AG04450 (cell line): Measurements from ENCODE around the gene MYLK2. TPM values are rescaled to one million over a fixed set of nuclear protein-coding genes. Genes with fewer than 3 reads are reported as not detected.

Experiments
- CTCF ChIA-PET: fragments of 300-600, 350-600 bp; formaldehyde crosslinking; extraction: SDS; loops from one replicate; lab custom pipeline; 2022; ENCODE audit warnings: antibody characterized with exemption, inconsistent platforms; lab: Charles Lee
- POLR2A ChIA-PET: fragments of 350-600 bp; formaldehyde crosslinking; extraction: SDS; loops from one replicate; lab custom pipeline; 2021; ENCODE audit warnings: antibody characterized with exemption, inconsistent platforms; lab: Yijun Ruan, JAX
- DNase-seq: peaks from one replicate; pipeline ENCODE4 v3.0.0-alpha.2; 2011; ENCODE audit warnings: low read depth, low spot score
- H3K27ac ChIP-seq: one replicate; pipeline ENCODE4 v1.5.1; 2012; ENCODE audit warnings: low read depth, low read length, control low read depth
- H3K27me3 ChIP-seq: one replicate; pipeline ENCODE4 v1.6.0; 2012; ENCODE audit warnings: low read length; ENCODE audit not compliant: control insufficient read depth, insufficient read depth
- H3K4me3 ChIP-seq: 2 replicates; pipeline ENCODE4 v1.5.1; 2011; ENCODE audit warnings: mild to moderate bottlenecking, low read depth, low read length, control low read depth
- H3K9me3 ChIP-seq: 2 replicates; pipeline ENCODE4 v1.5.1; 2012; ENCODE audit warnings: low read length; ENCODE audit not compliant: control insufficient read depth, insufficient read depth
- polyA plus RNA-seq: library from polyadenylated mRNA; depleted of rRNA; stranded (reverse); fragments of >200 nt; gene quantifications from 2 replicates; pipeline ENCODE4 v1.2.3, GENCODE V29; 2011
- TF ChIP-seq, protein P1 (sequence below): IDR thresholded peaks from 2 replicates; pipeline ENCODE4 v1.5.1; 2011; ENCODE audit warnings: low read depth, low read length, control low read depth, inconsistent platforms

Gene MYLK2
- polyA plus RNA-seq, 1 experiment, result not detected

DNA sequence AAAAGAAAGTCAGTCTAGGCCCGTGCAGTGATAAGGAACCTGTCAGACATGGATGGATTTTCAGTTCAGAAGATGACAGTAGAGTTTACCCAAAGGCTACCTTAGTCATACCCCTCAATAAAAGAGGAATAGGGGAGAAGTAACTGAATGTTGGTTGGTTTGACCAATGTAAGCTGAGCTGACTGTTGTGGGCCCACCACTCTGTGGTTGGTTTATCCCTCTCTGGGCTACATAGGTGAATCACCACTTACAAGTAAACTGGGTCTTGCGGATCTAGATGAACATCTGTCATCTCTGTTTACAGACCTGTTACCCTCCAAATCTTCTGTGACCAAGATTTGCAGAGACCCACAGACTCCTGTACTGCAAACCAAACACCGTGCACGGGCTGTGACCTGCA lies 37.2 kb upstream of the MYLK2 start:
- Histone ChIP-seq H3K27ac (peak overlapping the region; percentile 11), H3K27me3 (no peaks in the 10 kb centered on the region), H3K4me3 (no peak overlapping the region), H3K9me3 (no peaks in the 10 kb centered on the region)
- ChIA-PET POLR2A (interaction anchor here (0.5 kb wide), 1 partner anchor 21 kb away, joined by 5 read pairs; no protein-coding TSS in a partner anchor), CTCF (no interaction called here)
- TF ChIP-seq, protein P1, sequence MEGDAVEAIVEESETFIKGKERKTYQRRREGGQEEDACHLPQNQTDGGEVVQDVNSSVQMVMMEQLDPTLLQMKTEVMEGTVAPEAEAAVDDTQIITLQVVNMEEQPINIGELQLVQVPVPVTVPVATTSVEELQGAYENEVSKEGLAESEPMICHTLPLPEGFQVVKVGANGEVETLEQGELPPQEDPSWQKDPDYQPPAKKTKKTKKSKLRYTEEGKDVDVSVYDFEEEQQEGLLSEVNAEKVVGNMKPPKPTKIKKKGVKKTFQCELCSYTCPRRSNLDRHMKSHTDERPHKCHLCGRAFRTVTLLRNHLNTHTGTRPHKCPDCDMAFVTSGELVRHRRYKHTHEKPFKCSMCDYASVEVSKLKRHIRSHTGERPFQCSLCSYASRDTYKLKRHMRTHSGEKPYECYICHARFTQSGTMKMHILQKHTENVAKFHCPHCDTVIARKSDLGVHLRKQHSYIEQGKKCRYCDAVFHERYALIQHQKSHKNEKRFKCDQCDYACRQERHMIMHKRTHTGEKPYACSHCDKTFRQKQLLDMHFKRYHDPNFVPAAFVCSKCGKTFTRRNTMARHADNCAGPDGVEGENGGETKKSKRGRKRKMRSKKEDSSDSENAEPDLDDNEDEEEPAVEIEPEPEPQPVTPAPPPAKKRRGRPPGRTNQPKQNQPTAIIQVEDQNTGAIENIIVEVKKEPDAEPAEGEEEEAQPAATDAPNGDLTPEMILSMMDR, result no peak
- no peak for DNase-seq

DNA sequence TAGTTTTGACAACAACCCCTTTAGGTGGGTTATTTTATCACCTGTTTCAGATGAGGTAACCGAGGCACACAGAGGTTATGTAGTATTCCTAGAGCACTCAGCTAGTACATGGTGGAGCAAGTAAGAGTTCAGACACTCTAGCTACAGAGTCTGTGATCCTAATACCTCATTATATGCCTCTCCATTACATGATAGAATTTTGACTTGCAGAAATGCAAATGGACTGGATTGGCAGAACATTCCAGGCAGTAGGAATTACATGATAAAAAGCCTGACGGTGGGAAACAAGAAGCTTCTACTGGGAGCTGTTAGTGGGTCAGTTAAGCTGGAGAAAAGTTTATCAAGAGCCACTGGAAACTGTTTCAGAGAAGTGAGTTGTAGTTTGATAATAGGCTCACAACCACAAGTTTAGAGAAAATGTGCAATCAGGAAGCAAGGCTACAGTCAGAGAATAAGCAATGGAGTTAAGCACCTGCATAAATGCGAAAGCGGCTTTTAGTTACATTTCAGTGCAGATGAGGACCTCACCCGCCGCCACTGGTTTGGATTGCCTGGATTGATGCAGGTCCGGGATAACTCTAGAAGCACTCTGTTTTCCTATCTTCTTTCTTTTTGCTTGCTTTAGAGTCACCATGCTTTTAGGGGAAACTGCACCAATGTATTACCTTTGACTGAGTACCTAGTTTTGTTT lies 34.7 kb upstream of the MYLK2 start:
- H3K27me3 ChIP-seq, result no peaks in the 10 kb centered on the region
- ChIA-PET CTCF (no interaction called here), POLR2A (no interaction called here)
- no peak for DNase-seq
- H3K9me3 ChIP-seq, result no peaks in the 10 kb centered on the region
- no peak overlapping the region for H3K4me3 ChIP-seq
- TF ChIP-seq, protein P1, result no peak
- H3K27ac ChIP-seq, result no peak overlapping the region

DNA sequence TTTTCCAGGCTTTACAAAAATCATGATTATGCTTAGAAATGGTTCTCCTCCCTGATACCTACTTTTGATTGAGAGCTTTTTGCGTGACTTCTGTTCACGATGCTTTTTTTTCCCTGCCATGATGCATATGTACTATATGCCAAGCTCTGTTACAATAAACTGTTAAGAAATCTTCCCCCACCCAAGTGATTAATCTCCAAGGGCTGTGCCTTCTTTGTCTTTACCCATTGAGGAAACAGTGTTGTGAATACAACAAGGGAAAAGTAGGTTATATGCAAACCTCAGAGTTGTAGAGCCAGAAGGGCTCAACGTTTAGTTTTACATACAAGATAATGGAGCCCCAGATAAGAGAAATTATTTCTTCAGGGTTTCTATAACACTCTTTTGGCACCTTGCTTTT lies 34.1 kb upstream of the MYLK2 start:
- Histone ChIP-seq H3K9me3 (no peaks in the 10 kb centered on the region), H3K27ac (no peak overlapping the region), H3K27me3 (no peaks in the 10 kb centered on the region), H3K4me3 (no peak overlapping the region)
- no peak for DNase-seq
- POLR2A ChIA-PET, result no interaction called here
- TF ChIP-seq, protein P1, result no peak
- CTCF ChIA-PET, result interaction anchor here (1.4 kb wide), 1 partner anchor 68 kb away, joined by 3 read pairs; no protein-coding TSS in a partner anchor

DNA sequence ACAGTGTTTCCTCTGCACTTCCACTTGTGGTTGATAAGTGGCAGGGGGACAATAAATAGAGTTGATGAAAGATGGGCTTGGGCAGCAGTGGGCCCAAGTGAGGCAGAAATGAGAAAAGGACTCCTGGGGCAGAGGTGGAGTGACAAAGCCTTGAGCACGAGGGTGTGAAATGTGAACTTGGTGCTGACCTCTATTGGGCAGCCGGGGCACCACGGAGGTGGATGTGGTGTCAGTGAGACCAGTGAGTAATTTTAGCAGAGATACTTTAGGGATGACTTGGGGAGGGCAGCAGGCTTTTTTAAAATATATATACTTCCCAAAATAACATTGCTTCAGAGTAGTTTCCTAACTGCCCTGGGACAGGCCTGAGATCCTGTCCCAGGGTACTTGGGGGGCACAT lies 30.6 kb upstream of the MYLK2 start:
- TF ChIP-seq, protein P1, result peak; percentile 19; the same call in 1 of the 2 replicates
- ChIA-PET POLR2A (no interaction called here), CTCF (interaction anchor here (1.6 to 1.9 kb wide), 2 partner anchors 65 to 127 kb away, joined by 5 to 9 read pairs; no protein-coding TSS in a partner anchor)
- Histone ChIP-seq H3K27ac (no peak overlapping the region), H3K4me3 (no peak overlapping the region), H3K27me3 (no peaks in the 10 kb centered on the region), H3K9me3 (no peaks in the 10 kb centered on the region)
- DNase-seq, result no peak

DNA sequence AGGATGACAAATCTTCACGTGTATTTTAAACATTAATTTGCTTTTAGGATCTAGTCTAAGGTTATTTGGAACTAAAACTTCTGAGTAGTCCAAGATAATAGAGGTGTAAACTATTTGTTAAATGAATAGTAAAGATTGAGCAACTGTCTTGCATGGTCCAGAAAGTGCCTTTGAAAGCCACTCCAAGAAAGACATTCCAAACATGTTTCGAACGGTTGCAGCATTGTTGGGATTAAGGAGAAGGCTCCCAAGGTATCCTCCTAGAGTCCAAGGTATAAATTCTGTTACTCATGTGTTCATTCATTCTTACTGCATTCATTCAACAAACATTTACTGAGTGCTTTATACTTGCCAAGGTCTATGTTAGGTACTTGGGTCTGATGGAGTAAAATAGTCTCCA lies 28.8 kb upstream of the MYLK2 start:
- Histone ChIP-seq H3K9me3 (no peaks in the 10 kb centered on the region), H3K4me3 (no peak overlapping the region), H3K27ac (no peak overlapping the region), H3K27me3 (no peaks in the 10 kb centered on the region)
- TF ChIP-seq, protein P1, result no peak
- POLR2A ChIA-PET, result no interaction called here
- CTCF ChIA-PET, result interaction anchor here (1.9 kb wide), 1 partner anchor 67 kb away, joined by 9 read pairs; no protein-coding TSS in a partner anchor
- DNase-seq, result no peak
